HepG2 (cell line): Measurements from ENCODE around the gene ELP5. TPM values are rescaled to one million over a fixed set of nuclear protein-coding genes. Genes with fewer than 3 reads are reported as not detected.
A peak's percentile ranks its signal among the peaks of the same experiment; 100 is the strongest.

Experiments used
- AKNA ChIP-seq: sonication (generic); formaldehyde crosslinking; IDR thresholded peaks from 2 replicates; pipeline ENCODE4 v1.4.0; 2020; ENCODE audit warnings: missing genetic modification reagents, borderline replicate concordance
- CBX5 ChIP-seq: sonication (generic); formaldehyde crosslinking; IDR thresholded peaks from 2 replicates; pipeline ENCODE4 v1.4.0; 2020; ENCODE audit warnings: missing genetic modification reagents, borderline replicate concordance
- DPF2 ChIP-seq: sonication (generic); formaldehyde crosslinking; IDR thresholded peaks from 2 replicates; pipeline ENCODE4 v1.4.0; 2020; ENCODE audit warnings: mild to moderate bottlenecking, low read depth, missing genetic modification reagents, borderline replicate concordance
- FOXP4 ChIP-seq: sonication (generic); formaldehyde crosslinking; IDR thresholded peaks from 2 replicates; pipeline ENCODE4 v1.4.0; 2020; ENCODE audit warnings: missing genetic modification reagents
- GFI1 ChIP-seq: sonication (generic); formaldehyde crosslinking; IDR thresholded peaks from 2 replicates; pipeline ENCODE4 v1.5.0; 2020; ENCODE audit warnings: missing genetic modification reagents, mild to moderate bottlenecking, borderline replicate concordance
- MNT ChIP-seq: fragments of 450-650 bp; IDR thresholded peaks from 2 replicates; pipeline ENCODE4 v1.6.1; 2016
- MTF2 ChIP-seq: sonication (generic); formaldehyde crosslinking; IDR thresholded peaks from 2 replicates; pipeline ENCODE4 v1.5.0; 2020; ENCODE audit warnings: missing genetic modification reagents, borderline replicate concordance
- NAIF1 ChIP-seq: sonication (generic); formaldehyde crosslinking; IDR thresholded peaks from 2 replicates; pipeline ENCODE4 v1.5.0; 2020; ENCODE audit warnings: mild to moderate bottlenecking, missing genetic modification reagents, borderline replicate concordance
- PAWR ChIP-seq: sonication (generic); formaldehyde crosslinking; IDR thresholded peaks from 2 replicates; pipeline ENCODE4 v1.4.0; 2020; ENCODE audit warnings: missing genetic modification reagents, mild to moderate bottlenecking, borderline replicate concordance
- PCBP1 ChIP-seq: fragments of 200-400 bp; formaldehyde crosslinking; IDR thresholded peaks from 2 replicates; pipeline ENCODE4 v1.6.1; 2017; ENCODE audit warnings: mild to moderate bottlenecking, low read depth, low read length, borderline replicate concordance
- REL ChIP-seq: sonication (generic); formaldehyde crosslinking; conservative IDR thresholded peaks from 2 replicates; pipeline ENCODE4 v1.8.0; 2022; ENCODE audit warnings: mild to moderate bottlenecking, missing genetic modification reagents, moderate library complexity
- SP2 ChIP-seq: sonication (generic); formaldehyde crosslinking; IDR thresholded peaks from 2 replicates; pipeline ENCODE4 v1.5.1; 2020; ENCODE audit warnings: mild to moderate bottlenecking, missing genetic modification reagents
- ZBTB1 ChIP-seq: sonication (generic); formaldehyde crosslinking; IDR thresholded peaks from 2 replicates; pipeline ENCODE4 v1.4.0; 2020; ENCODE audit warnings: missing genetic modification reagents, borderline replicate concordance
- ZBTB20 ChIP-seq: sonication (generic); formaldehyde crosslinking; IDR thresholded peaks from 2 replicates; pipeline ENCODE4 v1.8.1; 2023; ENCODE audit warnings: missing genetic modification reagents, low read depth, mild to moderate bottlenecking, borderline replicate concordance
- ZNF101 ChIP-seq: sonication (generic); formaldehyde crosslinking; IDR thresholded peaks from 2 replicates; pipeline ENCODE4 v1.4.0; 2020; ENCODE audit warnings: mild to moderate bottlenecking, low read depth, missing genetic modification reagents, borderline replicate concordance
- ZNF234 ChIP-seq: sonication (generic); formaldehyde crosslinking; conservative IDR thresholded peaks from 2 replicates; pipeline ENCODE4 v1.5.1; 2020; ENCODE audit warnings: mild to moderate bottlenecking, missing genetic modification reagents
- ZNF460 ChIP-seq: sonication (generic); formaldehyde crosslinking; IDR thresholded peaks from 2 replicates; pipeline ENCODE4 v1.5.1; 2020; ENCODE audit warnings: missing genetic modification reagents, mild to moderate bottlenecking, borderline replicate concordance
- ZNF703 ChIP-seq: sonication (generic); formaldehyde crosslinking; IDR thresholded peaks from 2 replicates; pipeline ENCODE4 v1.5.1; 2020; ENCODE audit warnings: missing genetic modification reagents, mild to moderate bottlenecking, moderate library complexity, borderline replicate concordance
- ZNF839 ChIP-seq: sonication (generic); formaldehyde crosslinking; IDR thresholded peaks from 2 replicates; pipeline ENCODE4 v1.4.0; 2020; ENCODE audit warnings: missing genetic modification reagents, mild to moderate bottlenecking, borderline replicate concordance
- polyA plus RNA-seq, 8 experiments: library from polyadenylated mRNA; depleted of rRNA in 3 of 8; stranded (reverse) in 7 of 8; unstranded in 1 of 8; fragments of >200 nt; fragmentation: Illumina TruSeq in 4 of 8; extraction: Trizol in 4 of 8; gene quantifications; 2 replicates each; pipeline versions ENCODE4 v1.2.1 to v1.2.3, GENCODE V29; 2011 to 2016; ENCODE audit warnings: low read depth in 4 of 8, missing spikeins in 1 of 8, mixed read lengths in 1 of 8; ENCODE audit not compliant: insufficient read depth in 1 of 8
- total RNA-seq, 5 experiments: library from RNA; depleted of rRNA; stranded (reverse); fragments of >200 nt; fragmentation: Illumina TruSeq; extraction: Trizol; gene quantifications; 2 replicates each; pipeline ENCODE4 v1.2.3, GENCODE V29; 2016; ENCODE audit warnings: low read depth in 1 of 5

The ELP5 gene
- total and polyA plus RNA-seq, 2 of the 13 experiments (the other 11 are each of a cell fraction or from before 2014, with no cell fraction given), result 67.6 to 69.8 TPM

- TF ChIP-seq ZNF101 (CRISPR knock-in tag) (0 out of 2 replicates have a peak, but pooled peaks have one; percentile 10), CBX5 (no peak; the same call in 1 of the 2 replicates), FOXP4 (no peak; the same call in 1 of the 2 replicates), REL (CRISPR knock-in tag) (no peak), ZBTB20 (CRISPR knock-in tag) (0 out of 2 replicates have a peak, but pooled peaks have one; percentile 54), ZNF839 (CRISPR knock-in tag) (no peak), MTF2 (no peak), MNT (no peak), SP2 (no peak), DPF2 (CRISPR knock-in tag) (no peak), GFI1 (CRISPR knock-in tag) (no peak), ZNF460 (CRISPR knock-in tag) (no peak), PAWR (no peak), ZBTB1 (CRISPR knock-in tag) (no peak), PCBP1 (no peak), AKNA (CRISPR knock-in tag) (no peak), NAIF1 (peak; percentile 100), ZNF703 (CRISPR knock-in tag) (no peak), ZNF234 (no peak)
Measured at GRCh38 chr17:7241783-7242716, 10.0 kb upstream of the ELP5 start, which contains the start of gene GABARAP (continued).
